ENCODE results near the gene ANKZF1.

Gene ANKZF1

DNA sequence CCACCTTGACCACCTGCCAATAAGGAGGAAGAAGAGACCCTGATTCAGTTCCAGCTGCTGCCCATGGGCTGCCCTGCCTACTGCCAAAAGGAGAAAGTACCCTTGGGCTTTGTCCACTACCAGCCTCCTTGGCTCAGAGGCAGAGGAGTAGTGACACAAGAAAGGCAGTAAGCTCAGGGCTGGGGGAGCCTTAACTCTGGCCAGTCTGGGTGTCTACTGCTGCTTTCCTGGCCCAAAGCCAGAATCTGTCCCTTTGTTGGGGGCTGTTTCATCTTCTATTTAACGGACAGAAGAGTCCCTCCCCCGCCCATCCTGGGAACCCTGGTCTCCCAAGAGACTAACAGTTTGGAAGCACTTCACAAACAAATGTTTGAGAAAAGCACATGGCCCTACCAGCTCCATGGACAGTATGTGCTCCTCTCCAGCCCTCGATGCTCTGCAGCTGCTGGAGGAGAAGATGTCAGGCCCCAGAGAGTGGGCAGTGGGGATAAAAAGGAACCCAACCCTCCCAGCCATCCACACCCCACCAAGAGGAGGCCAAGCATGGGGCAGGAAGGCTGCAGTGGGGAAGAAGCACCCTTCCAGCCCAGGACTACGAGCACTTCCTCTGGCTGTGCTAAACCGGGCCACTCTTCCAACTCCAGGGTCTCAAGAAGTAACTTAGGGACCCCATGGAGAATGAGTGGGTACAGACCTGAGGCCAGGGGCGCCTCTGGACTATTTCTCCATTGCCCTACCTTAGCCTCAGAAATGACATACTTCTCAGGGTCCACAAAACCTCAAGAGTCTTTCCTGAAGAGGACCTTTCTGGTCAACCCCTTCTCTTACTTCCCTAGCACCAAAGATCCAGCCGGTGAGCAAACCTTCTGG, 1.3 kb upstream of the ANKZF1 start:
- DNase-seq, result no peak

DNA sequence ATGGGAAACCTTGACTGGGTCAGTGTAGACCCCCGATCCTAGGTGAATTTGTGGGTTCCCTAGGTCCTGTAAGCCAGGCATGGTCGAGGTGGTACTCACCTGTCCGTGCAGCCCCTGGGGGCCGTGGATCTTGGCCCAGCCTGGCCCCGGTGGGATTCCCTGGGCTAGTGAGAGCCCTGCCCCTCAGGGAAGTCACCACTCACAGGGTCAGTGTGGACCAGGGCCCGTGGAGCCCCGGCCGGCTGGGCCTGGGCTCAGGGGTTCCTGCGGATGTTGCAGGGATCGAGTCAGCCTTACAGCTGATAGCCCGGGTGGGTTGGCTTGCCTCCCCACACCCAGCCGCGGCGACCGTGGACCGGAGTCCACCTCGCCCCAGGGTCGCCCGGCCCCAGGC, 698 bp upstream of the ANKZF1 start:
- peak in 1 of 2 experiments; percentile 29 for DNase-seq

DNA sequence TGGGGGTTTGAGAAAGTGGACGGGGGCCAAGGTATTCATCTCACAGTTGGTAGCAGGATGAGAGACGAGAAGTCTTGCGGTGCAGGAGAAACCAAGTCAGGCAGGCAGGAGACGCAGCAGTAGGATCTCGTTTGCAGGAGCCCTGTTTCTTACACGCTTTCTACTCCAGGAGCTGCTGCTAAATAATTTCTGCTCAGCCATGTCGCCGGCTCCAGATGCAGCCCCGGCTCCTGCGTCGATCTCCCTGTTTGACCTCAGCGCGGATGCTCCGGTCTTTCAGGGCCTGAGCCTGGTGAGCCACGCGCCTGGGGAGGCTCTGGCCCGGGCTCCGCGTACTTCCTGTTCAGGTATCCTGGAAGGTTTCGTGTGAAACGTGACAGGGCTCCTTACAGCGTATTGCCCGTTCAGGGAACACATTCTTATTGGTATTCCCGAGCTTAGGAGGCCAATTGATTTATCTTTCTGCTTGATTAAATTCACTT, 494 bp downstream of the ANKZF1 start:
- no peak for DNase-seq

DNA sequence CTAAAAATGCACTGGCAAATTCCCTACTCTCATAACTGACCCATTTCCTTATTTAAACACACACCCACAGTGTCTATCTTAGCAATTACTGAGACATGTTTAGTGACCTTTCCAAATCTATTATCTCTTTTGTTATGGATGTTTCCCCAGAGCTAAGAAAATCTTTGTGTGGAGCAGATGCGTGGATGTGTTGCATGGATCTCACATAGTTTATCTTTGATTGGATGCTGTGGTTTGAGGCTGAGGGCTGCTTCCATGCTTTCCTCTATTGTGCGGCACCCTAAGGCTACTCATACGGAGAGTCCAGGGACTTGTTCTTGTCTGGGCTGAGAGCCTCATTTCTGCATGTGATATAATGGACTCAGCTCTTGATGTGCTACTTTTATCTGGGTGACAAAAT, 4.7 kb downstream of the ANKZF1 start:
- DNase-seq, result no peak

DNA sequence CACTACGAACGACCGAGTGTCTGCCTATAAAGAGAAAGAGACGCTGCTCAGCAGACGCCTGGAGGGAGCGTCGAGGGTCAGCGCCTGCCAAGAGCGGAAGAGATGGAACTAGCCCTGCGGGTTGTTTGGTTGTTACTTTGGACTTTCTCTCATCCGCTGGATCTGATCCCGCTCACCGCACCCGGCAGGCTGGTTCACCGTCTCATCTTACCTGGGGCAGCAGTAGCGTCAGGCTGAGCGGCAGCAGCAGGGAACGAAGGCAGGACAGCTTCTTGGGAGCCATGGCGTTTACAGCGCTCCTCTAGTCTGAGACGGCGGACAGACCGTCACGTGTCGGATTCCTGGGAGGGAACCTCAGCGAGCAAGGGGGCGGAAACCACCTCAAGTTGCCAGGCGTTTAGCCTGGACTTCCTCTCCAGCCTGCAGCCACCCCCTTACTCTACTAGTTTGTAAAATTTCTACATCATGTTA, 13.7 kb downstream of the ANKZF1 start:
- DNase-seq, result no peak

GRCh38 chr2:219244789-219245147, 15.2 kb downstream of the ANKZF1 start:
- DNase-seq, result no peak

GRCh38 chr2:219245148-219245898, 15.7 kb downstream of the ANKZF1 start, which contains the start of the genes GLB1L and STK16:
Gene GLB1L, minus strand, starts transcription at chr2:219245444. Its CDS starts 1,871 bp downstream, at chr2:219243573.
Gene STK16, plus strand, starts transcription at chr2:219245479. Its CDS starts 521 bp downstream, at chr2:219246000.
- DNase-seq, result peak; percentile 9 to 67

GRCh38 chr2:219245899-219246230, 16.3 kb downstream of the ANKZF1 start:
- no peak for DNase-seq

GRCh38 chr2:219246559-219246958, 17.0 kb downstream of the ANKZF1 start:
- DNase-seq, result no peak

- no peak for DNase-seq
Observed at GRCh38 chr2:219247678-219248642, 18.4 kb downstream of the ANKZF1 start.

- no peak for DNase-seq
Observed at GRCh38 chr2:219248845-219249202, 19.2 kb downstream of the ANKZF1 start.

DNA sequence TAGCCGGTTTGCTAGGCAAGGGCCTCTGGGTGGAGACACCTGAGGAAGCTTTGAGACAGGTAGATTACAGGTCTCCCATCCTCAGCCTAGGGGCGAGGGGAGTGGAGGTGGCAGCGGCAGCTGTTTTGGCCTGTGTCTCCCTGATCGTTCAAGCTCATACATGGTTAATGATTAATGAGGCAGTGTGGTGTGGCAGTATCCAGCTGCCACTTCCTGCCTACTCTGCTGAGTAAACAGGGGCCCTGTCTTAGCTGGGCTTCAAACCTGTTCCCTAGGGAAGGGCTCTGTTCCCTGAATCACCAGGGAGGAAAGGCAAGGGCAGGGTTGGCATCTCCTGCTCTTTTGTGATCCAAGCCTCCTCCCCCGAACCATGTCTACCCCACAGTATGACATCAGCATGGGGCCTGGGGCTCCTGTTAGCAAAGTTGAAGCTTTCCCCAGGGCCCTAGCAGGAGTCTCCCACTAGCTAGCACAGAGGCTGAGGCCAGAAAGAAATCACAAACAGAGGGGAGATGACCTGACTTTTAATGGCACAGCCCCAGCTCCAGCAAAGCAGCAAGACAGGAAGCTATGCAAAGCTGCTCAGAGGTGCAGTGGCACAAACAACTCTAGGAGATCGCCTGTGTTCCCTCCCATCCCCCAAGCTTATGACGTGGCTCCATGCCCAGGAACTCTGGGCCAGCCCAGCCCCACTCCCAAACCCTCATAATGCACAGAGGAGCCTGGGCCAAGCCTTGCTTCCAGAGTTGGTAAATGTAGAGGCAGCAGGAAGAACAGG, 19.8 kb downstream of the ANKZF1 start:
- DNase-seq, result no peak

DNA sequence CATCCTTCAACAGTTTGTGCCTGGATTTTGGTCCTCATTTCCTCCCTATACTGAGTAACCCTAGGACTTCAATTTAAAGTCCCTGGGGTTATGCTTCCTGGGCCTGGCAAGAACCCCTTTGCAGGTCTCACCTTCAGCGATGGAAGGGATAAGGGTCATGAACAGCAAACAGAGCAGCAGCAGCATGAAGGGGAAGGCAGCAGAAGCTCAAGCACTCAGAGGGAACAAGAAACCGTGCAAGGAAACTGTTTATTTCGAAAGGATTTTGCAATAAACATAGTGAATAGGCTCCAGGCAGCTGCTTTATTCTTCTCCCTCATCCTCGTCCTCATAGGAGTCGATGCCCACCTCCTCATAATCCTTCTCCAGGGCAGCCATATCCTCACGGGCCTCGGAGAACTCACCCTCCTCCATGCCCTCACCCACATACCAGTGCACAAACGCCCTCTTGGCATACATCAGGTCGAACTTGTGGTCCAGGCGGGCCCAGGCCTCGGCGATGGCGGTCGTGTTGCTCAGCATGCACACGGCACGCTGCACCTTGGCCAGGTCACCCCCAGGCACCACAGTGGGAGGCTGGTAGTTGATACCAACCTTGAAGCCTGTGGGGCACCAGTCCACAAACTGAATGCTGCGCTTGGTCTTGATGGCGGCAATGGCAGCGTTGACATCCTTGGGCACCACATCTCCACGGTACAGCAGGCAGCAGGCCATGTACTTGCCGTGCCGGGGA, 20.6 kb downstream of the ANKZF1 start:
- DNase-seq, result no peak

DNA sequence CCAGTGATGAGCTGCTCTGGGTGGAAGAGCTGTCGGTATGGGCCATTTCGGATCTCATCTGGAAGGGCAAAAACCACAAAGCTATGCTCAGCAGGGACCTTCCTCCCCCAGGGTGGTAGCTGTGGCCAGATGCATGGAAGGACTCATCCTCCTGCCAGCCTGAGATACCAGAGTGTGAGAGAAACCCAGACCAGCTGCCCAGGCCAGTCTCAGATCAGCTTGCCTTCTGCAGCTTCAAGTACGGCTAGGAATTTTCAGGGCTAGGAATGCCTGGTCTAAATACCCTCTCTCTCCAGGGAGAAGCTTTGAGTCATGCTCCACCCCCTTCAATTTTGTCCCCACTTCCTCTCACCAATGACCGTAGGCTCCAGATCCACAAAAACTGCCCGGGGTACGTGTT, 22.1 kb downstream of the ANKZF1 start:
- DNase-seq, result no peak

DNA sequence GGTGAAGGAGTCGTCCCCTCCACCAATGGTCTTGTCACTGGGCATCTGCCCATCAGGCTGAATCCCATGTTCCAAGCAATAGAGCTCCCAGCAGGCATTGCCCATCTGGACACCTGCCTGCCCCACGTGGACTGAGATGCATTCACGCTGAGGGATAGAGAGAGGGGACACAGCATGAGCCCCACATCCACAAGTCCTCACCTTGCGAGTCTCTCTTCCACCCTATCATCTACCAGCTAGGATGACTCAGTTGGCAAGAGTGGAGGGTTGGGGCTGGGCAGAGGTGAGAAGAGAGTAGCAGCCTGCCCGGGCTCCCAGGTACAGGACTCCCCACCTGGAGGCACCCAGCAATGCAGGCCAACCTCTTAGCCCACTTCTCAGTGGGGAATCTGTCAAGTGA, 22.5 kb downstream of the ANKZF1 start:
- no peak for DNase-seq

DNA sequence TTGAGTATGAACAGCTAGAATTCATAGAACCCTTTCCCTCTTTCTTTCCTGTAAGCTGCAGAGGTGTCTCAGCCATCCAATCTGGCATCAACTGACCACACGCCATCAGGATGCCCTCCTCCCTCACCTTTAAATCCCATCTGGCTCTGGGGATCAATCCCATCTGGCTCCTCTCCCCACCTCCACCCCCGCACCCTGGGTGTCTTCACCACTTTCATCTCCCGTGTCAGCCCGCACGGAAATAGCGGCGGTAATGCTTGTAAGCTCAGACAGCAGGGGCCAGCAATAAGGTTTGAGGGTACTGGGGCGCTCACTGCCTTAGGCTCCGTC, 22.9 kb downstream of the ANKZF1 start:
- no peak for DNase-seq

DNA sequence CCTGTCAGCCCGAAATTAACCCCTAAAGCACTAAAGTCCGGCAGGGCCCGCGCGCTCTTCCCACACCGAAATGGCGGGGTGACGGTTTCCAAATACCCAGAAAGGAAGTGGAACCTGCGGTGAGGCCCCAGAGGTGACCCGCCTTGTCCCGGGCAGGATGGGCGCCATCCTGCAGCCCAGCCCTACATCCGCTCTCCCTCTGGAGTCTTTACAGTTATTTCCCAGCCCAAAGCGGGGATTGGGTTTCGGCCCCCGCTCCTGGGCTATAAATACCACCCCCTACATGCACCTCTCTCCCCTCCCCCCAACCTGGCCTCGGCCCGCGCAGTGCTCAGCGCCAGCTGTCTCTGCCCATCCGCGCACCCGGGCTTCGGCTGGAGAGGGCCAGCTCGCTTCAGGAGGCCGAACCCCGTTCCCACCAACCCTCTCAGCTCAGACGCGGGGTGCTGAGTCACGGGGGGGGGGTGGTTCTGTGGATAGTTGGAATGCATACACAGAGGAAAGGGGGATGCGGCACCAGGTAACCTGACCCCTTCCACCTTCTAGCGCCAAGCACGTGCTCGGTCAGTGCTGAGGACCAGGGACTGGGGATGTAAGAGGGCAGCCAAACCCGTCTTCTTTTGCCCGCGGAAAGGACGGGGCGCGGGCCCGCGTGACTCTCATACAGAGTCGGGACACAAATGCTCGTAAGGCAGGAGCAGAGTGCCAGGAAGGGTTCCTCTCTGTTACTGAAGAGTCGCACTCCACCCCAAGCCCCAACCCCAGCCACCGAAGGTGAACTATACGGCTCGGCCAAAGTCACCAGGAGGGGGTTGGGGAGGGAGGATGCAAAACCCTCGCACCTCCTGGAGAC, 23.5 kb downstream of the ANKZF1 start, which contains the start of gene TUBA4B:
TUBA4B (plus strand) TSS at position 344 of the 853 bp plus-strand sequence; CDS start at position 509, 165 bp downstream.
- no peak for DNase-seq

GRCh38 chr2:219253753-219254589, 24.4 kb downstream of the ANKZF1 start, which contains the start of gene TUBA4A:
Gene TUBA4A, minus strand, starts transcription at chr2:219253918. Its CDS starts 60 bp downstream, at chr2:219253858.
- peak; percentile 45 to 78 for DNase-seq

DNA sequence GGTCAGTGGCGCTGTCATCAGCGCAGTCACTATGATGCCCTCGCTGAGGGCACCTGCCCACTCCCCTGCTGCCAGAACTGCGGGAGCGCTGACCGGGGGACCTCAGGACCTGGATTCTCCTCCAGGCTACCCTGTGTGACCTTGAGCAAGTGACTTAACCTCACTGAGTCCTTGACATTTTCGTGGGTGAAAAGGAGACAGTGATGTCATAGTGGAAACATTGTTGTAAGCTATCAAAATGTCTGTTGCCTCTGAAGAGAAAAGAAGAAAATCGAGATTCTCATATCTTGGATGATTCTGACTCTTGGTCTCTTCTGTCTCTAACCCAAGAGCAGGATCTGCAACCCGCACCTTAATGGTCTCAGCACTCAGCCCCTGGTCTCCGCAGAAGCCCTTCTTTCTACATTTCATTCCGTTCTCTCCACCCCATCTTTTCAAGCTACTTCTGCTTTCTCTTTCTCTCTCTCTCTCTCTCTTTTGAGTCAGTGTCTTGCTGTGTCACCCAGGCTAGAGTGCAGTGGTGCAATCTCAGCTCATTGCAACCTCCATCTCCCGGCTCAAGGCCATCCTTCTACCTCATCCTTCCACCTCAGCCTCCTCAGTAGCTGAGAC, 25.1 kb downstream of the ANKZF1 start:
- no peak for DNase-seq

All from cerebellar nuclear complex (tissue), 1 donor.